ENCODE measurements around the gene TARM1. TPM values are rescaled to one million over a fixed set of nuclear protein-coding genes. Genes with fewer than 3 reads are reported as not detected.

TARM1 gene
- total RNA-seq, 1 donor from 2014 or later: not detected

- Histone ChIP-seq H3F3A (ENCODE audit: low read depth) (no peaks in the 10 kb centered on the region), H3K27ac (no peak overlapping the region), H3K9me3 (ENCODE audit: low read depth) (no peaks in the 10 kb centered on the region), H3K4me2 (no peak overlapping the region), H3K4me1 (no peaks in the 10 kb centered on the region), H3K4me3 (no peak overlapping the region), H3K79me2 (ENCODE audit: low read depth) (no peaks in the 10 kb centered on the region), H2AFZ (replicated peaks) (no peak overlapping the region), H3K36me3 (no peaks in the 10 kb centered on the region), H3K9ac (no peak overlapping the region), H4K20me1 (ENCODE audit: low read depth) (no peaks in the 10 kb centered on the region), H3K27me3 (no peaks in the 10 kb centered on the region)
- Mint-ChIP-seq H3K27me3 (ENCODE audit: insufficient read depth, low read depth) (peaks cover 11% of the 10 kb centered on the region), H3K9me3 (peaks cover 11% of the 10 kb centered on the region), H3K27ac (no peak overlapping the region), H3K36me3 (no peaks in the 10 kb centered on the region), H3K4me3 (no peak overlapping the region), H3K4me1 (no peaks in the 10 kb centered on the region)
- DNase-seq (ENCODE audit: low spot score): no peak
- no peak for TF ChIP-seq CTCF (IDR thresholded peaks at IDR 0.05)
- no peak for TF ChIP-seq EZH2phosphoT487 (IDR thresholded peaks at IDR 0.05)
- TF ChIP-seq EZH2 (IDR thresholded peaks at IDR 0.05): no peak
Observed at GRCh38 chr19:54077334-54077733, 3.8 kb downstream of the TARM1 start.

- peaks cover 11% of the 10 kb centered on the region for H3K27me3 Mint-ChIP-seq (ENCODE audit: insufficient read depth, low read depth)
- TF ChIP-seq CTCF (IDR thresholded peaks at IDR 0.05) (no peak), EZH2 (IDR thresholded peaks at IDR 0.05) (no peak), EZH2phosphoT487 (IDR thresholded peaks at IDR 0.05) (no peak)
- no peak overlapping the region for H3K4me2 ChIP-seq
- H3K4me1 Mint-ChIP-seq: no peaks in the 10 kb centered on the region
- H3K4me1 ChIP-seq: no peaks in the 10 kb centered on the region
- no peaks in the 10 kb centered on the region for H4K20me1 ChIP-seq (ENCODE audit: low read depth)
- H3K27ac Mint-ChIP-seq: no peak overlapping the region
- H3F3A ChIP-seq (ENCODE audit: low read depth): no peaks in the 10 kb centered on the region
- no peaks in the 10 kb centered on the region for H3K27me3 ChIP-seq
- no peak overlapping the region for H3K4me3 Mint-ChIP-seq
- H3K9me3 ChIP-seq (ENCODE audit: low read depth): no peaks in the 10 kb centered on the region
- no peak overlapping the region for H3K27ac ChIP-seq
- no peaks in the 10 kb centered on the region for H3K36me3 ChIP-seq
- no peak overlapping the region for H3K4me3 ChIP-seq
- H3K9me3 Mint-ChIP-seq: peaks cover 6% of the 10 kb centered on the region
- H3K9ac ChIP-seq: no peak overlapping the region
- H3K79me2 ChIP-seq (ENCODE audit: low read depth): no peaks in the 10 kb centered on the region
- H3K36me3 Mint-ChIP-seq: no peaks in the 10 kb centered on the region
- no peak for DNase-seq (ENCODE audit: low spot score)
- H2AFZ ChIP-seq (replicated peaks): no peak overlapping the region
Observed at GRCh38 chr19:54074851-54075250, 6.3 kb downstream of the TARM1 start.

- Histone ChIP-seq H4K20me1 (ENCODE audit: low read depth) (no peaks in the 10 kb centered on the region), H3K36me3 (no peaks in the 10 kb centered on the region), H3F3A (ENCODE audit: low read depth) (no peaks in the 10 kb centered on the region), H3K27me3 (no peaks in the 10 kb centered on the region), H3K9me3 (ENCODE audit: low read depth) (no peaks in the 10 kb centered on the region), H3K4me1 (no peaks in the 10 kb centered on the region), H3K9ac (no peak overlapping the region), H3K27ac (no peak overlapping the region), H2AFZ (replicated peaks) (no peak overlapping the region), H3K4me2 (no peak overlapping the region), H3K79me2 (ENCODE audit: low read depth) (no peaks in the 10 kb centered on the region), H3K4me3 (no peak overlapping the region)
- H3K27ac Mint-ChIP-seq: no peak overlapping the region
- no peaks in the 10 kb centered on the region for H3K4me1 Mint-ChIP-seq
- no peaks in the 10 kb centered on the region for H3K36me3 Mint-ChIP-seq
- no peak overlapping the region for H3K4me3 Mint-ChIP-seq
- TF ChIP-seq CTCF (IDR thresholded peaks at IDR 0.05) (no peak), EZH2 (IDR thresholded peaks at IDR 0.05) (no peak), EZH2phosphoT487 (IDR thresholded peaks at IDR 0.05) (no peak)
- no peak for DNase-seq (ENCODE audit: low spot score)
- H3K9me3 Mint-ChIP-seq: peaks cover 9% of the 10 kb centered on the region
- H3K27me3 Mint-ChIP-seq (ENCODE audit: insufficient read depth, low read depth): peaks cover 7% of the 10 kb centered on the region
Observed at GRCh38 chr19:54073829-54074228, 7.3 kb downstream of the TARM1 start.

Data from neural progenitor cell (in vitro differentiated cells).